HepG2 (cell line): Measurements from ENCODE around the gene FMOD. TPM values are rescaled to one million over a fixed set of nuclear protein-coding genes. Genes with fewer than 3 reads are reported as not detected.

Experiments
- ATAC-seq: fragments of 200-7000 bp; cut with Tn5 transposase; 3 replicates; pipeline ENCODE4 v1.9.1; 2020; ENCODE audit warnings: mild to moderate bottlenecking, moderate library complexity
- BruUV-seq: library from RNA; stranded (reverse); fragments of 400-500 nt; replicated peaks from 2 replicates; lab custom pipeline; 2021; lab: Mats Ljungman, UMichigan
- CTCF ChIA-PET: fragments of 300-600 bp; formaldehyde crosslinking; extraction: SDS; loops from one replicate; lab custom pipeline; 2021; ENCODE audit warnings: low total read pairs, inconsistent platforms, low intra/inter-chr PET ratio; lab: Yijun Ruan, JAX
- POLR2A ChIA-PET: fragments of 350-600 bp; sonication (Branson Sonifier 250); formaldehyde crosslinking; loops from one replicate; lab custom pipeline; 2020; ENCODE audit warnings: antibody characterized with exemption, inconsistent platforms; lab: Yijun Ruan, JAX
- DNase-seq: peaks from one replicate; pipeline ENCODE4 v3.0.0-alpha.2; 2015; ENCODE audit warnings: low spot score
- FAIRE-seq: peaks from 3 replicates; lab custom pipeline; 2011; peaks lifted over from hg19 to GRCh38; lab: Jason Lieb, UNC
- H2AFZ ChIP-seq: one replicate; pipeline ENCODE4 v1.6.1; 2011; ENCODE audit warnings: low read length, inconsistent platforms
- H3K27ac ChIP-seq: fragments of 300-600 bp; 3 replicates; pipeline ENCODE4 v1.8.0; 2011; ENCODE audit warnings: mixed run types, mild to moderate bottlenecking, mixed read lengths, low read length, inconsistent platforms; ENCODE audit not compliant: insufficient read depth; ENCODE audit errors: extremely low read length
- H3K27me3 ChIP-seq, 2 experiments: fragments of 200-600 bp in 1 of 2; 2 replicates in 1 of 2; 3 replicates in 1 of 2; pipeline versions ENCODE4 v1.6.0 to v1.8.0; 2011; ENCODE audit warnings: low read length in 2 of 2, mild to moderate bottlenecking in 2 of 2, moderate library complexity in 2 of 2, inconsistent platforms in 1 of 2; ENCODE audit not compliant: insufficient read depth in 2 of 2, control insufficient read depth in 1 of 2
- H3K36me3 ChIP-seq, 2 experiments: fragments of 200-600 bp in 1 of 2; replicated peaks in 1 of 2; 2 replicates in 1 of 2; 3 replicates in 1 of 2; pipeline versions ENCODE4 v1.5.1 to v1.8.0; 2011; ENCODE audit warnings: low read length in 2 of 2, inconsistent platforms in 1 of 2; ENCODE audit not compliant: insufficient read depth in 2 of 2, control insufficient read depth in 1 of 2
- H3K4me1 ChIP-seq: 2 replicates; pipeline ENCODE4 v1.5.1; 2012; ENCODE audit warnings: low read length, inconsistent platforms; ENCODE audit not compliant: insufficient read depth
- H3K4me2 ChIP-seq: 2 replicates; pipeline ENCODE4 v1.6.0; 2011; ENCODE audit warnings: low read depth, low read length, inconsistent platforms
- H3K4me3 ChIP-seq, 3 experiments: fragments of 200-600 bp in 1 of 3; sonication (generic), shearing (Covaris generic) in 1 of 3; replicated peaks in 1 of 3; 2 replicates each; pipeline ENCODE4 v1.5.1; 2011 to 2016; ENCODE audit warnings: low read length in 3 of 3, inconsistent platforms in 2 of 3, low read depth in 2 of 3, mild to moderate bottlenecking in 2 of 3, control low read depth in 1 of 3, mixed read lengths in 1 of 3; ENCODE audit not compliant: insufficient read depth in 1 of 3
- H3K79me2 ChIP-seq: one replicate; pipeline ENCODE4 v1.6.1; 2011; ENCODE audit warnings: low read length, inconsistent platforms; ENCODE audit not compliant: insufficient read depth
- H3K9ac ChIP-seq: 2 replicates; pipeline ENCODE4 v1.6.0; 2011; ENCODE audit warnings: mild to moderate bottlenecking, low read depth, low read length, inconsistent platforms; ENCODE audit not compliant: insufficient read depth
- H3K9me3 ChIP-seq: 2 replicates; pipeline ENCODE4 v1.5.1; 2012; ENCODE audit warnings: mild to moderate bottlenecking, low read length
- H4K20me1 ChIP-seq: 2 replicates; pipeline ENCODE4 v1.6.0; 2011; ENCODE audit warnings: inconsistent platforms, mild to moderate bottlenecking, low read length, moderate library complexity; ENCODE audit not compliant: insufficient read depth
- CEBPB ChIP-seq: IDR thresholded peaks from 2 replicates; pipeline ENCODE4 v1.6.1; 2011; ENCODE audit warnings: low read depth, low read length, improper control_type of control experiment, borderline replicate concordance
- CEBPG ChIP-seq: IDR thresholded peaks from 2 replicates; pipeline ENCODE4 v1.6.1; 2016
- CTCF ChIP-seq: sonication (generic); formaldehyde crosslinking; IDR thresholded peaks from 2 replicates; pipeline ENCODE4 v1.5.0; 2020; ENCODE audit warnings: mild to moderate bottlenecking, missing genetic modification reagents, moderate library complexity
- FOXK2 ChIP-seq: fragments of 450-650 bp; IDR thresholded peaks from 2 replicates; pipeline ENCODE4 v1.6.1; 2016
- KAT2B ChIP-seq: fragments of 150-350 bp; IDR thresholded peaks from 2 replicates; pipeline ENCODE4 v1.6.1; 2014; ENCODE audit warnings: low read depth, low read length, borderline replicate concordance
- NR2F2 ChIP-seq: IDR thresholded peaks from 2 replicates; pipeline ENCODE4 v1.6.1; 2012; ENCODE audit warnings: low read depth, inconsistent platforms, borderline replicate concordance
- RORA ChIP-seq: sonication (generic); formaldehyde crosslinking; IDR thresholded peaks from 2 replicates; pipeline ENCODE4 v1.5.0; 2020; ENCODE audit warnings: mild to moderate bottlenecking, missing genetic modification reagents, moderate library complexity
- RXRA ChIP-seq: sonication (generic); formaldehyde crosslinking; IDR thresholded peaks from 2 replicates; pipeline ENCODE4 v1.5.1; 2020; ENCODE audit warnings: missing genetic modification reagents
- SMC3 ChIP-seq: IDR thresholded peaks from 2 replicates; pipeline ENCODE4 v1.6.1; 2011; ENCODE audit warnings: low read length, improper control_type of control experiment
- SRF ChIP-seq: IDR thresholded peaks from 2 replicates; pipeline ENCODE4 v1.6.1; 2011; ENCODE audit warnings: mild to moderate bottlenecking, low read depth, low read length, moderate library complexity
- STAG1 ChIP-seq: sonication (generic); formaldehyde crosslinking; IDR thresholded peaks from 2 replicates; pipeline ENCODE4 v1.4.0; 2020; ENCODE audit warnings: missing genetic modification reagents
- THAP8 ChIP-seq: sonication (generic); formaldehyde crosslinking; IDR thresholded peaks from 2 replicates; pipeline ENCODE4 v1.5.1; 2020; ENCODE audit warnings: missing genetic modification reagents, mild to moderate bottlenecking, borderline replicate concordance
- ZNF280B ChIP-seq: sonication (generic); formaldehyde crosslinking; IDR thresholded peaks from 2 replicates; pipeline ENCODE4 v1.5.0; 2020; ENCODE audit warnings: missing genetic modification reagents, mild to moderate bottlenecking, borderline replicate concordance
- ZNF362 ChIP-seq: sonication (generic); formaldehyde crosslinking; IDR thresholded peaks from 2 replicates; pipeline ENCODE4 v1.4.0; 2020; ENCODE audit warnings: missing genetic modification reagents, mild to moderate bottlenecking, borderline replicate concordance
- WGBS: methylation state at CpG from one replicate; pipeline ENCODE4 v1.1.6; 2017; ENCODE audit warnings: low lambda C conversion rate; 5-methylcytosine and 5-hydroxymethylcytosine counted together
- in situ Hi-C: cut with HindIII; loops from 2 replicates; pipeline ENCODE4 v1.10.0; 2017; ENCODE audit warnings: low pct_unique_long_range_greater_than_20kb; ENCODE audit not compliant: extremely low pct_ligation_motif_present
- intact Hi-C: fragments of 100-400 bp; cut with micrococcal nuclease; formaldehyde crosslinking; loops from one replicate; pipeline ENCODE4 v1.10.0; 2022; ENCODE audit not compliant: unreplicated experiment
- polyA plus RNA-seq, 8 experiments: library from polyadenylated mRNA; depleted of rRNA in 3 of 8; stranded (reverse) in 7 of 8; unstranded in 1 of 8; fragments of >200 nt; fragmentation: Illumina TruSeq in 4 of 8; extraction: Trizol in 4 of 8; gene quantifications; 2 replicates each; pipeline versions ENCODE4 v1.2.1 to v1.2.3, GENCODE V29; 2011 to 2016; ENCODE audit warnings: low read depth in 4 of 8, missing spikeins in 1 of 8, mixed read lengths in 1 of 8; ENCODE audit not compliant: insufficient read depth in 1 of 8
- total RNA-seq, 5 experiments: library from RNA; depleted of rRNA; stranded (reverse); fragments of >200 nt; fragmentation: Illumina TruSeq; extraction: Trizol; gene quantifications; 2 replicates each; pipeline ENCODE4 v1.2.3, GENCODE V29; 2016; ENCODE audit warnings: low read depth in 1 of 5

The FMOD gene
- total and polyA plus RNA-seq, 2 of the 13 experiments (the other 11 are each of a cell fraction or from before 2014, with no cell fraction given) = 0.08 TPM; not detected in 1

GRCh38 chr1:203368624-203369451 is 17.9 kb upstream of the FMOD start:
- H3K9ac ChIP-seq = no peak overlapping the region
- no peak overlapping the region for H2AFZ ChIP-seq
- H3K4me3 ChIP-seq = no peak overlapping the region
- no peaks in the 10 kb centered on the region for H4K20me1 ChIP-seq
- TF ChIP-seq NR2F2 (no peak), CTCF (CRISPR knock-in tag) (peak; percentile 60), SMC3 (peak; percentile 17; the same call in 1 of the 2 replicates), ZNF280B (no peak), KAT2B (no peak), RXRA (CRISPR knock-in tag) (no peak), CEBPB (peak; percentile 47; the same call in 1 of the 2 replicates), ZNF362 (no peak), CEBPG (CRISPR knock-in tag) (peak; percentile 29), STAG1 (CRISPR knock-in tag) (peak; percentile 60), RORA (CRISPR knock-in tag) (no peak), FOXK2 (no peak), THAP8 (CRISPR knock-in tag) (no peak), SRF (no peak)
- intact Hi-C loops = no loop called here
- no peaks in the 10 kb centered on the region for H3K36me3 ChIP-seq
- FAIRE-seq (peak; percentile 8), DNase-seq (no peak), ATAC-seq (peak; percentile 58)
- 57% methylated on average over 2 of the region's 6 CpGs for WGBS
- peaks cover 0 to 8% of the 10 kb centered on the region in 2 experiments; a peak in 2 of 5 replicates for H3K27me3 ChIP-seq
- in situ Hi-C loops = no loop called here
- POLR2A ChIA-PET = no interaction called here
- no peaks in the 10 kb centered on the region for H3K79me2 ChIP-seq
- no peaks in the 10 kb centered on the region for H3K9me3 ChIP-seq
- H3K4me2 ChIP-seq = no peak overlapping the region
- no peak overlapping the region for H3K27ac ChIP-seq
- no TSS peak for BruUV-seq
- CTCF ChIA-PET = no interaction called here
- H3K4me1 ChIP-seq = no peaks in the 10 kb centered on the region
